Epidermal melanocyte (primary cell): ENCODE measurements around the gene ANKS6.

Experiments
- DNase-seq: peaks from one replicate; pipeline ENCODE4 v3.0.0; 2011; ENCODE audit warnings: low spot score; ENCODE audit not compliant: insufficient read length

ANKS6 gene

GRCh38 chr9:98815391-98815951 lies 19.1 kb upstream of the ANKS6 start:
- no peak for DNase-seq

- DNase-seq, result no peak
Observed at GRCh38 chr9:98811051-98811650, 14.8 kb upstream of the ANKS6 start.

GRCh38 chr9:98810102-98810842 lies 13.9 kb upstream of the ANKS6 start:
- DNase-seq, result no peak

GRCh38 chr9:98809311-98810101 lies 13.2 kb upstream of the ANKS6 start:
- DNase-seq, result no peak

DNA sequence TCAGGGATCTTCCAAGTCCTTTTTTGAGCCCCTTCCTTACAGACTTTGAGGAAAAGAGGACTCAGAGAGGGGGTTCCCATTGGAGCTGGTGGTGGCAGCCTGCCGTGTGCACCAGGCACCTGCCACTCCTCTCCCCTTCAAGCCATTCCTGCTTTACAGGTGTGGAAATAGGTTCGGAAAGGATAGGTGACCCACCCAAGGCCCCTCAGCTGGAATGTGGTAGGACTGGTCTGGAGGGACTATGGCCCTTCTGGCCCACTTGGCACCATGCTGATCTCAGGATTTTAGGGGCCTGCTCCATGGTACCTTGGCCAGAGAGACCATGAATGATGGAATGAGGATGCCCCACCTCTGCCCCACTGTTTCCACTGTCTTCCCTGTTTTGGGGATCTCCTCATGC lies 12.5 kb upstream of the ANKS6 start:
- no peak for DNase-seq

DNA sequence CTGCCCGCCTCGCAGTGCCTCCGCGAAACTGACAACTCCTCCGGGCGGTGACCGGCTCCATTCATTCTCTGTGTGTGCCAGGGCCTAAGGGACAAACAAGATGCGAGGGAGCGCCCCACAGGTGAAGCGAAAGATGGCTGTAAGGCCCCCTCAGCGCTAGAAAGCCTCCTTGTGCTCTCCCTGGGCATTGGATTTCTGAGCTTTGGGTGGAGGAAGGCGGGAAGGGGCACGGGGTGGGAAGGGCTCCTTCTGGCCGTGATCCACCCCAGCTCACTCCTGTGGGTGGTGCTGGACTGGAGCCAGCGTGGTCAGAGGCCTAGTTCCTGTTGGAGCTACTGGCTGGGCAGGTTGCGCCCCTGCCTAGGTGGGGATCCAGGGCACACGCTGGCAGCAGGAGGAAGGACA lies 12.1 kb upstream of the ANKS6 start:
- no peak for DNase-seq

- no peak for DNase-seq
Observed at GRCh38 chr9:98807814-98808195, 11.4 kb upstream of the ANKS6 start.

- DNase-seq, result no peak
Observed at GRCh38 chr9:98807070-98807813, 10.9 kb upstream of the ANKS6 start, which contains the start of gene GALNT12. Gene GALNT12 (plus strand): TSS chr9:98807670. CDS start chr9:98807699, 29 bp downstream.

DNA sequence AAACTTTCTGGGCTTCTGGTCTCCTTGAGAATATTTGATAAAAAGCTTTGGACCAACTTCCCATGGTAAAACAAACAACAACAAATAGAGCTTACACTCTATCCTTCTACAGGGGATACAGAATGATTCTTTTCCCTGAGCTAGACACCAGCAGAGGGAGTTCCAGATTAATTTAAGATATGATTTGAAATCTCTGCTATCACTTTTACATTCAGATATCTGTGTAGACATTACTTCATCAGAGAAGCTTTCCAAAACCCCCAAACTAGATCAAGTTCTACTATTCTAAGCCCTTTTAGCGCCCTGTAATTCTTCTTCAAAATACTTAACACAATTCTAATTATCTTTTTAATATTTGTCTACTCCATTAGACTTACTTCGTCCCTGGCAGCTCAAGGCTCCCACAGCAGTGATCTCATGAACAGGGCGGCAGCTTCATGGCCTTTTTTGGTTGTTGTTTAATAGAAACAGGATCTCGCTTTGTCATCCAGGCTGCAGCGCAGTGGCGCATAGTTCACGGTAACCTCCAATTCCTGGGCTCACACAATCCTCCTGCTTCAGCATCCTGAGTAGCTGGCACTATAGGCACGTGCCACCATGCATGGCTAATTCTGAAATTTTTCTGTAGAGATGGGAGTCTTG lies 10.2 kb upstream of the ANKS6 start:
- DNase-seq, result no peak

GRCh38 chr9:98805506-98806272 lies 9.3 kb upstream of the ANKS6 start:
- DNase-seq, result no peak

- no peak for DNase-seq
Observed at GRCh38 chr9:98804083-98804482, 7.7 kb upstream of the ANKS6 start.

- DNase-seq, result no peak
Observed at GRCh38 chr9:98801969-98802371, 5.6 kb upstream of the ANKS6 start.

- no peak for DNase-seq
Observed at GRCh38 chr9:98801561-98801960, 5.2 kb upstream of the ANKS6 start.

DNA sequence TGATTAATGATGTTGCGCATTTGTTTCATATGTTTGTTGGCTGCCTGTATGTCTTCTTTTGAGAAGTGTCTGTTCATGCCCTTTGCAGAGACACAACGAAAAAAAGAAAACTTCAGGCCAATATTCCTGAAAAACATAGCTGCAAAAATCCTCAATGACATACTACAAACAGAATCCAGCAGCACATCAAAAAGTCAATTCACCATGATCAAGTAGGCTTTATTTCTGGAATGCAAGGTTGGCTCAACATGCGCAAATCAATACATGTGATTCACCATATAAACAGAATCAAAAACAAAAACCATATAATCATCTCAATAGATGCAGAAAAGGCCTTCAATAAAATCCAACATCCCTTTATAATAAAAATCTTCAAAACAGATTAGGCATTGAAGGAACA lies 1.9 kb upstream of the ANKS6 start:
- no peak for DNase-seq

- DNase-seq, result no peak
Observed at GRCh38 chr9:98797491-98797890, 1.1 kb upstream of the ANKS6 start.

GRCh38 chr9:98795970-98796363 lies 388 bp downstream of the ANKS6 start:
- no peak for DNase-seq

DNA sequence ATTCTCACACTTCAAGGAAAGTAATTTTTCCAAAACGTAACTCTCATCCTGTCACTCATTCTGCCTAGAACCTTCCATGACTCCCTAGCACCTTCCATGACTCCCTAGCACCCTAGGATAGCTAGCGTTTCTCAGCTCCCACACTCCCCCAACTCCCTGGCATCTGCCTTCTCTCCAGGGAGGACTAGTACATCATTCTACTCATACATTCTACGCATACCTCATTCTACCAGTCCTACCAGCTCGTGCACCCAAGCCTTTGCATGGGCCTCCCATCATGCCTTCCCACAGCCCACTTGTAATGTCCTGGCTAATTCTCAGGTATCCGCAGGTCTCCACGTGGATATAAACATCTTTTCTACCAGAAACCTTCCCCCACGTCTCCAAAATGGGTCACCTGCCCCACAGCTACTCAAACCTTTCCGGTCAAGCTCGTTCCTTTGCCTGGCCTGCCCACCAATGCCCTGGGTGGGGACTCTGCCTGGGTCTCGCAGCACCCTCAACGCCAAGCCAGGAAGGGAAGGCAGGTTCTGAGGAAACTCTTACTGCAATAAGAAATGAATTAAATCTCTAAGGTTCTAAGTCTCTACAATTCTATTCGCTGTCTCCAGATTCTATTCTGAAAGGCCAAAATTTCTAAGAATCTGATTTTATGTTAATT lies 930 bp downstream of the ANKS6 start:
- DNase-seq, result no peak

DNA sequence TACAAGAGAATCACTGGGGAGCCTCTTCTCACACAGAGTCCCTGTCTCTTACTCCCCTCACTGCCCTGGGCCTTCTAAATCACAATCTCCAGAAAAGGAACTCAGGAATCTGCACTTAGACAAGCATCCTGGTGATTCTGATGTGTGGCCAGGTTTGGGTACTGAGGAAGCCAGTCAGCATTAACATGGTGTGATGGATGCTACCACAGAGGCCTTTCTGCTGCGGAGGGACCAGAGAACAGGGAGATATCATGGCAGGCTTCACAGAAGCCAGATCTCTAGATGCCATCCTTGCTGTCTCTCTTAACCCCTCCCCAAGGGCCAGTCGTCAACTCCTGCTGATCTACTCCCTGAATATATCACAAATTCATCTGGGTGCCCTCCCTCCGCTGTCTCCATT lies 1.6 kb downstream of the ANKS6 start:
- DNase-seq, result no peak

DNA sequence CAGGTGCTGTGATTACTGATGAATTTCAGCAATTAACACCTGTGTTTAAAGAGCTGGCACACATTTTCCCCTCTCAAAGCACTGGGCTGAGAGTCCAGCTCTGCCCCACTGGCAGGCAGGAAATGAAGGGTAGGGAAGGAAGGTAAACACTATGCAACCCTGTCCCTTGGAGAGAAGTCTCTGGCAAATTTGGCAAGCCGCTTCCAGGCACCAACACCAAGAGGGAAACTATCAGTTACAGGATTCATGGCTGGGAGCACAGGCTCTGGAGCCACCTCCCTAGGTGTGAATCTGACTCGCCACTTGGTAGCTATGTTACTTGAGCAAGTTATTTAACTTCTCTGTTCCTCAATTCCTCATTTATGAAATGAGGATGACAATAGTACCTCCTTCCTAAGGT lies 3.3 kb downstream of the ANKS6 start:
- DNase-seq, result no peak
